Jurkat, Clone E6-1 (cell line): ENCODE data around the gene PMFBP1. TPM values are rescaled to one million over a fixed set of nuclear protein-coding genes. Genes with fewer than 3 reads are reported as not detected.

Experiments
- DNase-seq: peaks from one replicate; pipeline ENCODE4 v3.0.0-alpha.2; 2011; ENCODE audit warnings: low read depth, low spot score
- H3K4me3 ChIP-seq: 2 replicates; pipeline ENCODE4 v1.5.1; 2011; ENCODE audit warnings: mild to moderate bottlenecking, low read length, control low read depth, moderate library complexity
- polyA plus RNA-seq: library from polyadenylated mRNA; unstranded; fragments of >200 nt; gene quantifications from one replicate; pipeline ENCODE4 v1.2.1, GENCODE V29; 2012; ENCODE audit warnings: missing spikeins; ENCODE audit not compliant: insufficient read length, insufficient read depth

PMFBP1 gene
- polyA plus RNA-seq = 4.4 TPM

GRCh38 chr16:72172105-72173034 is at the start of gene PMFBP1:
Gene PMFBP1 (minus strand): TSS chr16:72172155. CDS start chr16:72171208, 947 bp downstream.
- no peak within 1 kb of the TSS for H3K4me3 ChIP-seq
- peak; percentile 8 for DNase-seq

GRCh38 chr16:72221630-72222024 is 49.7 kb upstream of the PMFBP1 start:
- no peak for DNase-seq
- H3K4me3 ChIP-seq = no peak overlapping the region

- no peak for DNase-seq
- no peak overlapping the region for H3K4me3 ChIP-seq
These were observed 49.1 kb upstream of the PMFBP1 start for GRCh38 chr16:72220875-72221629.

- no peak for DNase-seq
- no peak overlapping the region for H3K4me3 ChIP-seq
These were observed 47.3 kb upstream of the PMFBP1 start for GRCh38 chr16:72219282-72219681.

- H3K4me3 ChIP-seq = no peak overlapping the region
These were observed 44.8 kb upstream of the PMFBP1 start for GRCh38 chr16:72216767-72217166.

GRCh38 chr16:72214821-72215220 is 42.9 kb upstream of the PMFBP1 start:
- no peak overlapping the region for H3K4me3 ChIP-seq
- no peak for DNase-seq

More at GRCh38 chr16:72216767-72217166, 44.8 kb upstream of the PMFBP1 start:
- no peak for DNase-seq

GRCh38 chr16:72211110-72211509 is 39.2 kb upstream of the PMFBP1 start:
- DNase-seq = no peak
- no peak overlapping the region for H3K4me3 ChIP-seq

GRCh38 chr16:72210555-72210954 is 38.6 kb upstream of the PMFBP1 start:
- no peak overlapping the region for H3K4me3 ChIP-seq
- DNase-seq = no peak

- DNase-seq = no peak
- H3K4me3 ChIP-seq = no peak overlapping the region
These were observed 38.1 kb upstream of the PMFBP1 start for GRCh38 chr16:72210072-72210471.

GRCh38 chr16:72206299-72206698 is 34.3 kb upstream of the PMFBP1 start:
- no peak for DNase-seq
- no peak overlapping the region for H3K4me3 ChIP-seq

GRCh38 chr16:72203401-72203800 is 31.4 kb upstream of the PMFBP1 start:
- no peak overlapping the region for H3K4me3 ChIP-seq
- peak; percentile 17 for DNase-seq

GRCh38 chr16:72202014-72202413 is 30.1 kb upstream of the PMFBP1 start:
- DNase-seq = no peak
- H3K4me3 ChIP-seq = no peak overlapping the region

- no peak for DNase-seq
- no peak overlapping the region for H3K4me3 ChIP-seq
These were observed 29.4 kb upstream of the PMFBP1 start for GRCh38 chr16:72201387-72201786.

- no peak for DNase-seq
- H3K4me3 ChIP-seq = no peak overlapping the region
These were observed 27.9 kb upstream of the PMFBP1 start for GRCh38 chr16:72199761-72200337.

GRCh38 chr16:72198771-72199201 is 26.8 kb upstream of the PMFBP1 start:
- DNase-seq = no peak

GRCh38 chr16:72198021-72198711 is 26.2 kb upstream of the PMFBP1 start:
- H3K4me3 ChIP-seq = no peak overlapping the region
- no peak for DNase-seq

More at GRCh38 chr16:72198771-72199201, 26.8 kb upstream of the PMFBP1 start:
- no peak overlapping the region for H3K4me3 ChIP-seq

GRCh38 chr16:72197545-72197944 is 25.6 kb upstream of the PMFBP1 start:
- no peak for DNase-seq

GRCh38 chr16:72195609-72196008 is 23.7 kb upstream of the PMFBP1 start:
- no peak overlapping the region for H3K4me3 ChIP-seq
- DNase-seq = no peak

More at GRCh38 chr16:72197545-72197944, 25.6 kb upstream of the PMFBP1 start:
- no peak overlapping the region for H3K4me3 ChIP-seq

- DNase-seq = no peak
- no peak overlapping the region for H3K4me3 ChIP-seq
These were observed 19.6 kb upstream of the PMFBP1 start for GRCh38 chr16:72191551-72191950.
